SK-N-SH treated with all-trans-retinoic acid at 6 μM for 48 hours (cell line): ENCODE results near the gene TSC22D1.
A peak's percentile ranks its signal among the peaks of the same experiment; 100 is the strongest.

ENCODE experiments used
- ATAC-seq: fragments of 200-7000 bp; cut with Tn5 transposase; 3 replicates; pipeline ENCODE4 v1.9.1; 2020; ENCODE audit warnings: mild to moderate bottlenecking, moderate library complexity
- ARNTL ChIP-seq: fragments of 450-650 bp; formaldehyde crosslinking; IDR thresholded peaks from 2 replicates; pipeline ENCODE4 v1.5.0; 2020; ENCODE audit warnings: low read depth, mild to moderate bottlenecking, moderate library complexity, borderline replicate concordance
- BACH2 ChIP-seq: fragments of 250-450 bp; sonication (Bioruptor Pico); IDR thresholded peaks from 2 replicates; pipeline ENCODE4 v1.9.0; 2021; ENCODE audit warnings: mild to moderate bottlenecking, borderline replicate concordance
- CREB5 ChIP-seq: fragments of 250-450 bp; sonication (Bioruptor Pico); IDR thresholded peaks from 2 replicates; pipeline ENCODE4 v1.5.1; 2020; ENCODE audit warnings: low read depth, mild to moderate bottlenecking, moderate library complexity
- CSDC2 ChIP-seq: fragments of 250-450 bp; sonication (Bioruptor Pico); IDR thresholded peaks from 2 replicates; pipeline ENCODE4 v1.5.0; 2020; ENCODE audit warnings: mild to moderate bottlenecking, moderate library complexity
- CSRNP3 ChIP-seq: fragments of 250-450 bp; sonication (Bioruptor Pico); IDR thresholded peaks from 2 replicates; pipeline ENCODE4 v1.5.1; 2021; ENCODE audit warnings: mild to moderate bottlenecking, moderate library complexity
- ESRRG ChIP-seq: fragments of 250-450 bp; sonication (Bioruptor Pico); IDR thresholded peaks from 2 replicates; pipeline ENCODE4 v1.6.1; 2021; ENCODE audit warnings: mild to moderate bottlenecking
- GLIS3 ChIP-seq: fragments of 250-450 bp; sonication (Bioruptor Pico); IDR thresholded peaks from 2 replicates; pipeline ENCODE4 v1.5.0; 2020; ENCODE audit warnings: mild to moderate bottlenecking, moderate library complexity
- ISL1 ChIP-seq: fragments of 250-450 bp; sonication (Bioruptor Pico); IDR thresholded peaks from 2 replicates; pipeline ENCODE4 v2.1.2; 2022; ENCODE audit warnings: mild to moderate bottlenecking, moderate library complexity
- PATZ1 ChIP-seq: fragments of 250-450 bp; sonication (Bioruptor Pico); IDR thresholded peaks from 2 replicates; pipeline ENCODE4 v1.8.0; 2020; ENCODE audit warnings: mild to moderate bottlenecking, moderate library complexity, borderline replicate concordance
- POU6F1 ChIP-seq: fragments of 250-450 bp; sonication (Bioruptor Pico); IDR thresholded peaks from 2 replicates; pipeline ENCODE4 v1.8.0; 2021; ENCODE audit warnings: low read depth, mild to moderate bottlenecking, moderate library complexity, borderline replicate concordance
- PPARA ChIP-seq: fragments of 250-450 bp; sonication (Bioruptor Pico); IDR thresholded peaks from 2 replicates; pipeline ENCODE4 v1.5.0; 2020; ENCODE audit warnings: mild to moderate bottlenecking, borderline replicate concordance
- RARB ChIP-seq: fragments of 250-450 bp; sonication (Bioruptor Pico); IDR thresholded peaks from 2 replicates; pipeline ENCODE4 v1.8.0; 2021; ENCODE audit warnings: mild to moderate bottlenecking, moderate library complexity
- SNAI2 ChIP-seq: fragments of 250-450 bp; sonication (Bioruptor Pico); IDR thresholded peaks from 2 replicates; pipeline ENCODE4 v1.5.0; 2020; ENCODE audit warnings: mild to moderate bottlenecking, moderate library complexity
- TCF4 ChIP-seq: fragments of 250-450 bp; sonication (Bioruptor Pico); IDR thresholded peaks from 2 replicates; pipeline ENCODE4 v1.8.0; 2021; ENCODE audit warnings: mild to moderate bottlenecking, moderate library complexity, borderline replicate concordance
- TOX ChIP-seq: fragments of 250-450 bp; sonication (Bioruptor Pico); IDR thresholded peaks from 2 replicates; pipeline ENCODE4 v1.8.0; 2021; ENCODE audit warnings: mild to moderate bottlenecking, moderate library complexity, borderline replicate concordance
- TSHZ2 ChIP-seq: fragments of 250-450 bp; sonication (Bioruptor Pico); IDR thresholded peaks from 2 replicates; pipeline ENCODE4 v1.5.0; 2020; ENCODE audit warnings: mild to moderate bottlenecking, moderate library complexity
- ZC3H10 ChIP-seq: fragments of 250-450 bp; sonication (Bioruptor Pico); IDR thresholded peaks from 2 replicates; pipeline ENCODE4 v1.5.1; 2021; ENCODE audit warnings: mild to moderate bottlenecking, moderate library complexity
- ZFP3 ChIP-seq: fragments of 250-450 bp; sonication (Bioruptor Pico); IDR thresholded peaks from 2 replicates; pipeline ENCODE4 v1.5.0; 2020; ENCODE audit warnings: mild to moderate bottlenecking, moderate library complexity
- ZFP30 ChIP-seq: fragments of 450-650 bp; formaldehyde crosslinking; IDR thresholded peaks from 2 replicates; pipeline ENCODE4 v1.5.0; 2022; ENCODE audit warnings: mild to moderate bottlenecking, moderate library complexity
- ZNF565 ChIP-seq: fragments of 450-650 bp; formaldehyde crosslinking; conservative IDR thresholded peaks from 2 replicates; pipeline ENCODE4 v1.5.0; 2020; ENCODE audit warnings: low read depth, mild to moderate bottlenecking, moderate library complexity
- ZNF70 ChIP-seq: fragments of 450-650 bp; formaldehyde crosslinking; IDR thresholded peaks from 2 replicates; pipeline ENCODE4 v1.5.0; 2020; ENCODE audit warnings: mild to moderate bottlenecking, moderate library complexity
- ZNF8 ChIP-seq: fragments of 450-650 bp; formaldehyde crosslinking; IDR thresholded peaks from 2 replicates; pipeline ENCODE4 v1.5.0; 2020; ENCODE audit warnings: mild to moderate bottlenecking, moderate library complexity

Gene TSC22D1

GRCh38 chr13:44470638-44471562, 105.2 kb downstream of the TSC22D1 start:
- TF ChIP-seq GLIS3 (CRISPR knock-in tag), result no peak
- TF ChIP-seq ZFP30, result no peak
- no peak for TF ChIP-seq SNAI2 (CRISPR knock-in tag)
- no peak for TF ChIP-seq PPARA (CRISPR knock-in tag)
- no peak for TF ChIP-seq TCF4 (CRISPR knock-in tag)
- TF ChIP-seq ARNTL (CRISPR knock-in tag), result no peak
- TF ChIP-seq BACH2 (CRISPR knock-in tag), result no peak
- TF ChIP-seq CREB5 (CRISPR knock-in tag), result no peak
- TF ChIP-seq ZFP3 (CRISPR knock-in tag), result no peak
- no peak for TF ChIP-seq ZNF8 (CRISPR knock-in tag)
- TF ChIP-seq CSDC2 (CRISPR knock-in tag), result no peak
- TF ChIP-seq ZC3H10 (CRISPR knock-in tag), result no peak
- peak; percentile 39; the same call in 1 of the 3 replicates for ATAC-seq

GRCh38 chr13:44468874-44469273, 107.3 kb downstream of the TSC22D1 start:
- TF ChIP-seq ZNF8 (CRISPR knock-in tag) (no peak), CSDC2 (CRISPR knock-in tag) (no peak)

GRCh38 chr13:44465318-44465717, 110.8 kb downstream of the TSC22D1 start:
- no peak for TF ChIP-seq TOX (CRISPR knock-in tag)
- TF ChIP-seq POU6F1, result no peak
- no peak for TF ChIP-seq SNAI2 (CRISPR knock-in tag)
- no peak for TF ChIP-seq ZNF70 (CRISPR knock-in tag)
- TF ChIP-seq RARB (CRISPR knock-in tag), result no peak
- TF ChIP-seq ESRRG, result no peak
- no peak for TF ChIP-seq ZNF8 (CRISPR knock-in tag)
- TF ChIP-seq ZFP30, result no peak
- no peak for TF ChIP-seq ZC3H10 (CRISPR knock-in tag)
- TF ChIP-seq ZFP3 (CRISPR knock-in tag), result no peak
- no peak for TF ChIP-seq TSHZ2 (CRISPR knock-in tag)
- TF ChIP-seq ISL1 (CRISPR knock-in tag), result no peak
- TF ChIP-seq, all 23 proteins: peak for 0
- ATAC-seq, result peak; percentile 47

More at GRCh38 chr13:44468874-44469273, 107.3 kb downstream of the TSC22D1 start:
- ATAC-seq, result no peak

- TF ChIP-seq RARB (CRISPR knock-in tag) (no peak), ISL1 (CRISPR knock-in tag) (0 out of 2 replicates have a peak, but pooled peaks have one; percentile 21), ZFP30 (no peak), GLIS3 (CRISPR knock-in tag) (no peak), SNAI2 (CRISPR knock-in tag) (no peak), ZNF565 (CRISPR knock-in tag) (no peak)
- peak; percentile 24; the same call in 1 of the 3 replicates for ATAC-seq
Measured at GRCh38 chr13:44464471-44464870, 111.7 kb downstream of the TSC22D1 start.

GRCh38 chr13:44463759-44464158, 112.4 kb downstream of the TSC22D1 start:
- 0 out of 3 replicates have a peak, but pooled peaks have one; percentile 24 for ATAC-seq
- no peak for TF ChIP-seq CSRNP3 (CRISPR knock-in tag)
- TF ChIP-seq SNAI2 (CRISPR knock-in tag), result no peak
- TF ChIP-seq TSHZ2 (CRISPR knock-in tag), result no peak
- TF ChIP-seq PATZ1 (CRISPR knock-in tag), result no peak
